ENCODE data around the gene TNRC6A. TPM values are rescaled to one million over a fixed set of nuclear protein-coding genes. Genes with fewer than 3 reads are reported as not detected.

The TNRC6A gene
- total RNA-seq, 1 experiment from 2014 or later, result 41.6 TPM

DNA sequence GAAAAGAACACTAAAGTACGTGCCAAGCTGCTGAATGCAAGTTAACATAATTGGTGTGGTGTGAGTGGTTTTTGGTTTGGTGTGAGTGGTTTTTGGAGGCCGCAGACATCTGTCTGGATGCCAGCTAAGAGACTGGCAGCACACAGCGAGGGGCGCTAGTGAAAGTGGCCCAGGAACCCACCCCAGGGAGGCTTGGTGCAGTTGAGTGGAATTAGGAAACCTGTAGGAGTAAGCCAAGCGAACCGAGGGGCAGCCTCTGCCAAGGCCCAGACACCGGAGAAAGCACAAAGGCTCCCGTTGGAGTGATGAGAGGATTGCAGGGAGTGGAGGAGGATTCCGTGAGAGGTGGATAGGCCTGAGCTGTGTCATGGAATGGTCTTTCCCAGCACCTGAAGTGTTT, 91.7 kb downstream of the TNRC6A start:
- peaks cover 94% of the 10 kb centered on the region for H3K36me3 Mint-ChIP-seq (ENCODE audit: insufficient read depth, unreplicated experiment)
- ChIA-PET POLR2A (interaction anchor here (0.8 kb wide), 1 partner anchor 92 kb away, joined by 5 read pairs; no protein-coding TSS in a partner anchor), CTCF (interaction anchor here (1.0 to 1.2 kb wide), 3 partner anchors 14 to 256 kb away, joined by 3 to 4 read pairs (median 3); no protein-coding TSS in a partner anchor)
- H3K4me1 Mint-ChIP-seq (ENCODE audit: insufficient read depth, unreplicated experiment), result no peaks in the 10 kb centered on the region
- BruUV-seq (replicated peaks), result no TSS peak
- H3K27ac Mint-ChIP-seq (ENCODE audit: low read depth, unreplicated experiment), result no peak overlapping the region
- intact Hi-C loops (cut with micrococcal nuclease), result no loop called here
- H3K9me3 Mint-ChIP-seq (ENCODE audit: unreplicated experiment), result no peaks in the 10 kb centered on the region
- no peaks in the 10 kb centered on the region for H3K27me3 Mint-ChIP-seq (ENCODE audit: insufficient read depth, unreplicated experiment)
- DNase-seq (ENCODE audit: unreplicated experiment), result no peak
- TF ChIP-seq CTCF (IDR thresholded peaks at IDR 0.05; ENCODE audit: unreplicated experiment), result no peak
- H3K4me3 Mint-ChIP-seq (ENCODE audit: unreplicated experiment), result no peak overlapping the region

DNA sequence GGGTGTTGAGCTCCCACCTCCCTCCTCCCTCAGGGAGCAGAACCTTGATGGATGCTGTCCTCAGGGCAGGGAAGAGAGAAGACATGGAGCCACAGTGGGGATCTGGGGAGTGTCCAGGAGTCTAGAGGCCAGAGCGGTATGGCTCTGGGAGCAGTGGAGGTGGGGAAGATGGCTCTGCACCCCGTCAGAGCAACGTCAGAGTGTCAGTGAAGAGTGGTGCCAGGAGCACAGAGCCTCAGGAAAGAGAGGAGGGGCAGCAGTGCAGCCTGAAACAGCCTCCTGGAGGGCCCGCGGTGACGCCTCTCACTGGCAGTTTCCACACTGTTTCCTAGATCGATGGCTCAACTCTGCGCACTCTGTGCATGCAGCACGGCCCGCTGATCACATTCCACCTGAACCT, 93.1 kb downstream of the TNRC6A start:
- DNase-seq (ENCODE audit: unreplicated experiment), result no peak
- H3K4me3 Mint-ChIP-seq (ENCODE audit: unreplicated experiment), result no peak overlapping the region
- H3K4me1 Mint-ChIP-seq (ENCODE audit: insufficient read depth, unreplicated experiment), result no peaks in the 10 kb centered on the region
- H3K27me3 Mint-ChIP-seq (ENCODE audit: insufficient read depth, unreplicated experiment), result no peaks in the 10 kb centered on the region
- intact Hi-C loops (cut with micrococcal nuclease), result no loop called here
- ChIA-PET CTCF (interaction anchor here (0.9 kb wide), 1 partner anchor 12 kb away, joined by 4 read pairs; no protein-coding TSS in a partner anchor), POLR2A (no interaction called here)
- no peak for TF ChIP-seq CTCF (IDR thresholded peaks at IDR 0.05; ENCODE audit: unreplicated experiment)
- H3K36me3 Mint-ChIP-seq (ENCODE audit: insufficient read depth, unreplicated experiment), result peaks cover 93% of the 10 kb centered on the region
- H3K27ac Mint-ChIP-seq (ENCODE audit: low read depth, unreplicated experiment), result no peak overlapping the region
- H3K9me3 Mint-ChIP-seq (ENCODE audit: unreplicated experiment), result no peaks in the 10 kb centered on the region
- BruUV-seq (replicated peaks), result no TSS peak

DNA sequence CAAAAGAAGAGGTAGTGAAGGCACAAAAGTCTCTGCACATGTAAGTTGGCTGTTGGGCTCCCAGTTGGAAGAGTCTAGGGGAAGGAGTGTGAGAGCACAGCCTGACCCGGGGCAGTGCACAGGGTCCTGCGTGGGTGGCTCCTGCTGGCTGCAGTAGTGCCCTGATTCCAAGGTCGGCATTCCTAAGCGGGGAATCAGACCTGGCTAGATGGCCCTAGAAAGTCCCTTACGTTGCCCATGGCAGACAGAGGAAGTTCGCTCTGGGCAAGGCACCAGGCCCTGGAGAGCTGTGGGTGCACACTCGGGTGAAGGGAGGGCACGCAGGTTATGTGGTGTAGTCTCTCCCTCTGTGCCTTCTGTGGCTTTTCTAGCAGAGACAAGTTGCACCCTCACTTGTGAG, 93.5 kb downstream of the TNRC6A start:
- Mint-ChIP-seq H3K36me3 (ENCODE audit: insufficient read depth, unreplicated experiment) (peaks cover 89% of the 10 kb centered on the region), H3K4me3 (ENCODE audit: unreplicated experiment) (no peak overlapping the region), H3K27ac (ENCODE audit: low read depth, unreplicated experiment) (no peak overlapping the region), H3K27me3 (ENCODE audit: insufficient read depth, unreplicated experiment) (no peaks in the 10 kb centered on the region), H3K9me3 (ENCODE audit: unreplicated experiment) (no peaks in the 10 kb centered on the region), H3K4me1 (ENCODE audit: insufficient read depth, unreplicated experiment) (no peaks in the 10 kb centered on the region)
- DNase-seq (ENCODE audit: unreplicated experiment), result no peak
- intact Hi-C loops (cut with micrococcal nuclease), result no loop called here
- no TSS peak for BruUV-seq (replicated peaks)
- ChIA-PET POLR2A (no interaction called here), CTCF (no interaction called here)
- TF ChIP-seq CTCF (IDR thresholded peaks at IDR 0.05; ENCODE audit: unreplicated experiment), result no peak

DNA sequence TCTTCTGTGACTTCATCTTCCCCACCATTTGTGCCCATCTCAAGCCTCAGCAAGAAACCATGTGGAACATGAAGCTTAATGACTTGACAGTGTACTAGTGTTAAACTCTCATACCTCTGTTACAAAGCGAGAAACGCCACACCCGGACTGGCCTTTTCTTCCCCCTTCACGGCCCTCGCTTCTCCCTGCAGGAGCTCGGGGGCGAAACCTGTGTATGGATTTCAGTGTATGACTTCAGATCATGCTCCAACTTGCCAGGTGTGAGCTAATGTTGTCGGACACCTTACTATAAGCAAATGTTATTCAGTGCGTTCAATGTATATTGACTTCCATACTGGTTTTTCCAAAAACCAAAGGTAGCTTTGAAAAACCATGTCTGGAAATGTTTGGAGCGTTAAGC, 96.2 kb downstream of the TNRC6A start:
- CTCF ChIA-PET, result interaction anchor here (0.6 to 2.1 kb wide), 7 partner anchors 9 to 340 kb away, joined by 3 to 8 read pairs (median 3); no protein-coding TSS in a partner anchor
- H3K9me3 Mint-ChIP-seq (ENCODE audit: unreplicated experiment), result no peaks in the 10 kb centered on the region
- intact Hi-C loops (cut with micrococcal nuclease), result no loop called here
- no peak for TF ChIP-seq CTCF (IDR thresholded peaks at IDR 0.05; ENCODE audit: unreplicated experiment)
- H3K4me1 Mint-ChIP-seq (ENCODE audit: insufficient read depth, unreplicated experiment), result no peaks in the 10 kb centered on the region
- no peaks in the 10 kb centered on the region for H3K27me3 Mint-ChIP-seq (ENCODE audit: insufficient read depth, unreplicated experiment)
- peaks cover 61% of the 10 kb centered on the region for H3K36me3 Mint-ChIP-seq (ENCODE audit: insufficient read depth, unreplicated experiment)
- POLR2A ChIA-PET, result interaction anchor here (0.6 to 1.4 kb wide), 2 partner anchors 125 to 206 kb away, joined by 3 to 4 read pairs; no protein-coding TSS in a partner anchor
- no peak overlapping the region for H3K4me3 Mint-ChIP-seq (ENCODE audit: unreplicated experiment)
- no peak for DNase-seq (ENCODE audit: unreplicated experiment)
- H3K27ac Mint-ChIP-seq (ENCODE audit: low read depth, unreplicated experiment), result no peak overlapping the region
- BruUV-seq (replicated peaks), result no TSS peak

Data from MCF 10A (cell line).